GM19452 (cell line): ENCODE data around the gene RRBP1.

Experiments
- ATAC-seq: cut with Tn5 transposase; IDR thresholded peaks from one replicate; pipeline ENCODE4 v1.9.1; 2021; ENCODE audit not compliant: unreplicated experiment

RRBP1 gene

GRCh38 chr20:17650301-17651128 lies 31.5 kb downstream of the RRBP1 start:
- ATAC-seq, result no peak

GRCh38 chr20:17648791-17649730 lies 33.0 kb downstream of the RRBP1 start:
- ATAC-seq, result no peak

DNA sequence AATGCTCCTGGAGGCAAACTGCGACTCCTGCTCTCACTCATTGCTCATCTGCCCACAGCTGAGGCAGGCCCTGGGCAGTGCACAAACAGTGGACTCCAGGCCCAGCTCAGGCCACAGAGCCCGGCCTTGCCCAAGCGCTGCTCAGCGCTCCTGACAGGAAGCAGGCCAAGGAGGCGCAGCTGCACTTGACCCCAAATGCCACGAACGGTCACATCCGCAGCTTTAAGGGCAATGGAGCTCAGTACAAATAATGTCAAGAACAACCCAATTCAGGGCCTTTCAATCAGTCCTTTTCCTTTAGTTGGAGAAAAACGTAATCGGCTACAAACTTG lies 33.8 kb downstream of the RRBP1 start:
- ATAC-seq, result no peak

DNA sequence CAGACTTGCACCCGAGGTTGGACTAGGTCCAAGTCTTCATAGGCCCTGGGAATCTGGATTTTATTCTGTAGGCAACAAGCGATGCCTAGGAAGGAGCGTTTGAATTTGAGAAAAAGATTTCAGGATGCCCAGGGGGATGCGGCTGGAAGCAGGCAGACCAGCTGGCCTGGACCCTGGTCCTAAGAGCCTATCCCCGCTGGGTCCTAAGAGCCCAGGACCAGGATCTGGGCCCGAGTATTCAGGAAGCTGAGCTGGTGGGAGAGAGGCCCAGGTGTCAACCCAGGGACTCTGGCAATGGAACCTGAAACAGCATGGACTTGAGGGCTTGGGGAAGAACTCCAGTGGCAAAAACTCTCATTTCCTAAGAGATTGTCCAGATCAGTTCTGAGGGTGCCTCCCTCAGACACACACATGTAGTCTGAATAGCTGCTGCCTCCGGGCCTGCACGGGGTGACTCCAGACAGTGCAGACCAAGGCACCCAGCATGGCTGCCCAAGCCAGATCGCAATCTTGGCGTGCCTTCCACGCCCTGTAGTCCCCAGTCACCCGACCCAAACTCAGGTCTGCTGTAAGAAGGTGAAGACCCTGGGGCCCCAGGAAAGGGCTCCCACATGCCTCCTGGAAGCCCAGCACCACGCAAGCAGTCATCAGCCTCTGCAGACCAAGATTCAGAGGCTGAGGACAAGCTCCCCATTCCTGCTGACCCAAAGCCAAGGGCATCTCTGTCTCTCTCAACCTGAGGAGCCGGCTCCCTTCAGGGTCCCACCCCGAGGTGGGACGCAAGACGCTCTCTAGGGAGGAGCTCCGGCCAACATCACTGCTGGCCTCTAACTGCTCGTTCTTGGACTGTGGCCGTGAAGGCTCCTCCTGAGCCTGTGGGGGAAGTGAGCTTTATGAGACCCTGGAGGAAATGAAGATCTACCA lies 34.4 kb downstream of the RRBP1 start:
- no peak for ATAC-seq

- ATAC-seq, result no peak
Observed at GRCh38 chr20:17646961-17647301, 35.1 kb downstream of the RRBP1 start.

- ATAC-seq, result no peak
Observed at GRCh38 chr20:17646209-17646960, 35.7 kb downstream of the RRBP1 start.

DNA sequence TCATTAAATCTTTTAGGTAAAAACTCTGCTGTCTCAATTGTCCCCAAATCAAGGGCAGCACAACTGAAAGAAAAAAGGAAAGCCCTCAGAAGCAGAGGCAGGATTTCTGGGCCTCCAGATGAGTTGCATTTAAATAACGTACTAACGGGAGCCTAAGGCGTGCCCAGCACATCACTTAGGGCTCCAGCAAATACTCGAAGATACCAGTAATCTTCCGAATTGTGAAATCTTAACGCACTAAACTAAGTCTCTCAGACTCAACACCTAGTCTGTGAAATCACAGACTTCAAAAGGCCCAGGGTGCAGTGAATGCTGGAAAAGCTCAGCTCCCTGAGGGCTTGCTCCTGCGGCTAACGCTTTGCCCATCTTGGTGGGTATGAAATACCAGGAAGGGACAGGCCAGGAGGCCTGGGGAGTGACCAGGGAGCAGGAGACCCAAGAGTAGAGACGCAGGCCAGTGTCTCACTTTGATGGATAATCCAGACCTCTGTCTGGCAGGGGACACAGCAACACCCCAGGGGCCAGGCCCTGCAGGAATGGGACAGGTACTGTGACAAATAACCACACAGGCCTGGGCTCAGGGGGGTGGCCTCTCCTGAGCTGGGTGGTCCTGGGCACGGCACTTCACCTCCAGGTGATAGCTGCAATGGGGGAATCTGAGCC lies 36.4 kb downstream of the RRBP1 start:
- ATAC-seq, result no peak

DNA sequence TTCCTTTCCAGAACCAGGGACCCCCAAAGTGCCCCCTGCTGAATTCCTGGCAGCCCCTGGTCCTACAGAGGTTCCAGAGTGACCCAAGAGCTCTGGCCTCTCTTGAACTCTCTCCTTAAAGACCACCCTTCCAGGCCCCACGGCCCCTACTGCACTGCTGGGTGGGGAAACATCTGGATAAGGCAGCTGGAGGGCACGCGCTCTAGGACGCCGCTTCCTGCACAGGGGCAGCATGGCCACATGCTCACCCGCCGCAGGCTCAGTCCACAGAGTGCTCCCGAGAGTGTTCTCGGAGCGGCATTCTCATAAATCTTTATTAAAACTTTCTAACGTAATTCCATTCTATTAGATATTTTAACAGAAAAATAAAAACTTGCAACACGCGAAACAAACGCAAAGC lies 37.0 kb downstream of the RRBP1 start:
- ATAC-seq, result no peak

DNA sequence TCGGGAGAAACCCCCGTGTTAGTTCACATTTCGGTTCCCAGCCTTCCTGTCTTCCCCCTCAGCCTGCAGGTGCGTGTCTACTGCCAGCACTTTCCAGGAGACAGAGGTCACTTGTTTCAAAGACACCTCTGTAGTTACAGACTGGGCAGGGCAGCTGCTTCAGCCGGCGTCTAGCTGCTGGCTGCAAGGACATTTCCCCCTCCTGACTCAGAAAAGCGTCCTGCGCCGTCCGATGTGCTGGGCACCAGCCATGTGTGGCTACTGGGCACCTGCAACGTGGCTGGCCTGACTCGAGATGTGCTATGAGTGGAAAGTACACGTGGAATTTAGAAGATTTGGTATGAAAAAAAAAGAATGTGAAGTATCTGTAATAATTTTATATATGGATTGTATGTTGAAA lies 37.6 kb downstream of the RRBP1 start:
- no peak for ATAC-seq

GRCh38 chr20:17643531-17644188 lies 38.4 kb downstream of the RRBP1 start:
- no peak for ATAC-seq

DNA sequence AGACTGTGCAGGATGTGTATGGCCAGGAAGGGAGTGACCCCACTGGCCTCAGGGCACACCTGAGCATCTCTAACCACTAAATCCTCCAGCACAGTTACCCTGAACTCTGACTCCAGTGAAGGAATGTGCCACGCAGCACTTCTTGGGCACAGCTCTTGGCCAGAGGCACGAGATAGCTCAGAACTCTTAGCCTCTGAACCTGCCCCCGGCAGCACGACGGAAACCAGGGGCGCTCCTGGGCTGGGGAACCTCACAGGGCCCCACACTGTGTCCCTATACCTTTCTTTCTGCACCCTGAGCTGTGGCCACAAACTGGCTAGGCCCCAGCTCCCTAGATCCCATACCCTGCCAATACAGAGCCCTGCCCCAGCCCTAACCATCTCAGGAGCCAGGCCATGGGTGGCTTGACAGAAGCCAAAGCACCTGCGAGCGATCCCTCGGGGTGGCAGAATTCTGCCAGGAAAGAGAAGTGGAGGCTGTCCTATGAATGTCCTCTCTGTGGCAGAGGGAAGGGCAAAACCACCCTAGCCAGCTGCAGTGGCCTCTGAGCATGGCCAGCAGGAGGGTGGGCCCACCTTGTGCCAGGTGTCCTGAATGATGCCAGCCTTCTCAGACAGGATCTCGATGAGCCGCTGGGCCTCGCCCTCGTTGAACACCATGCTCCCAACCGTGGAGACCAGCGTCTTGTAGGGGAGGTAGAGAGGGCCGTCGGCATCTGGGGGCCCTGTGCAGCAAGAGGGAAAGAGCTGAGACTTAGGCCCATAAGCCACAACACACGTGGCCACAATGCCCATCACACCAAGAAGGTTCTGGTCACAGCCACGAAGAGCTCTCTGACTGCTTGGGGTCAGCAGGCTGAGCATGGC lies 39.4 kb downstream of the RRBP1 start:
- ATAC-seq, result no peak

GRCh38 chr20:17641993-17642392 lies 40.0 kb downstream of the RRBP1 start:
- ATAC-seq, result no peak

- ATAC-seq, result no peak
Observed at GRCh38 chr20:17641520-17641964, 40.5 kb downstream of the RRBP1 start.

GRCh38 chr20:17640875-17641378 lies 41.1 kb downstream of the RRBP1 start:
- no peak for ATAC-seq

- ATAC-seq, result no peak
Observed at GRCh38 chr20:17640146-17640874, 41.7 kb downstream of the RRBP1 start.

- no peak for ATAC-seq
Observed at GRCh38 chr20:17638835-17639407, 43.1 kb downstream of the RRBP1 start.

GRCh38 chr20:17637985-17638640 lies 43.9 kb downstream of the RRBP1 start:
- ATAC-seq, result no peak
